SKM-1 treated with dmso at 0.1 percent for 144 hours (cell line): ENCODE measurements around the gene EFCAB6.

Experiments
- DNase-seq: peaks from one replicate; lab custom pipeline; 2025; ENCODE audit not compliant: unreplicated experiment; lab: John Stamatoyannopoulos, UW

Gene EFCAB6

DNA sequence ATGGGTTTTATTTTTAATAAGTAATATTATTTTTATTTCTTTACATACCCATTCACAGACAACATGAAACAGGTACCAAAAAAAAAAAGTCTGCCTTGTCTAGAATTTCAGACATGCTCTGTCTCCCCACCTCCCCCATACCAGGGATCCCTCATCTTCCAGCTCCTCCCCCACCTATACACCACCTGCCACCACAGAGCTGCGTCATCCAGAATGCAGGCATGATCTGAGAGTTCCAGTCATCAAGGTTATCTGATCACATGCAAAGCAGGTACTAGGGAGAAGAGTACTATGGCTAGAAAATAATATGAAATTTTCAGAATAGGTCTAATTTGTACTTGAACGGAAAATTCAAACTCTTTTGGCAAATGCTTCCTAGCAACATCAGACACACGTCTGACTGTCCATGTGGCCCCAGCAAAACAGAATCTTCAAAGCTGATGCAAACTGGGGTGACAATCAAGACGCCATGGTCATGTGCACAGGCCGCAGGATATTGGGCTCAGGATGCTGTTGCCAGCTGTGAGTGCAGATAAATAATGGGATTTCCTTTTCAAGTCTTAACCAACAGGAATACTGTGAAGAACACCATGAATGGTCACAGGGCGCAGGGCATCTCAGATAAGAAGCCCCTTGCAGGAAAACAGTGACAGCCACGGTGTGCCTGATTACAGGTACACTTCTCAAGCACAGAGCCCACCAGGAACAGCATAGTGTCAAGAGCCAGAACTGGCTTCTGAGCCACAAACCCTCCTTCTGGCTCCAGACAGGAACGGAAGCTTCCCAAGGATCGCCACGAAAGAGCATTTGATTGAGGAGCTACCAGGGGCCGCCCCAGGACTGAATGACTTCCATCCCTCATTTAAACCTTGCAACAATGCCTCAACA lies 169.5 kb downstream of the EFCAB6 start:
- DNase-seq: no peak

DNA sequence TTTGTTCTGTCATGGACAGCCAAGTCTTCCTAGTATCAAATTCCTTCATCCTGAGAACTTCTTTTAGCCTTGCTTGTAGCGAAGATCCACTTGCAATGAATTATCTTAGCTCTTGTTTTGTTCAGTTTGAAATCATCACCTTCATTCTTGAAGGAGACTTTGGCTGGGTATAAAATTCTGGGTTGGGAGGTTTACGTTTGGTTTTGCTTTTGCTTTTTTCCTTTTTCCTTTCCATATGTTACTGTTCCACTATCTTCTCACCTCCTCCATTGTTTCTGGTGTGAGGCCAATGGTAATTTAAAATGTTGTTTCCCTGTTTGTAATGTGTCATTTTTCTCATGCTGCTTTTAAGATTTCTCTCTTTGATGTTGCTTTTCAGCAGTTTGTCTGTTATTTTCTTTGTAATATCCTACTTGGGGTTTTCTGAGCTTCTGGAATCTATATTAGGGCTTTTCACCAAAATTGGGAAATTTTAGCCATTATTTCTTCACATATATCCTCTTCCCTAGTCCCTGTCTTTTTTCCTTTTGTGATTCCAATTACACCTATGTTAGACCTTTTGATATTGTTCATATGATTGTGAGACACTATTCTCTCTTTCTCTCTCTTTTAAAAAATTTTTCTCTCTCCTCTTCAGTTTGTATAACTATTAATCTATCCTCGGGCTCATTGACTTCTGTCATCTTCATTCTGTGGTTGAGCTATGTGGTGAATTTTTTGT lies 172.7 kb downstream of the EFCAB6 start:
- no peak for DNase-seq

DNA sequence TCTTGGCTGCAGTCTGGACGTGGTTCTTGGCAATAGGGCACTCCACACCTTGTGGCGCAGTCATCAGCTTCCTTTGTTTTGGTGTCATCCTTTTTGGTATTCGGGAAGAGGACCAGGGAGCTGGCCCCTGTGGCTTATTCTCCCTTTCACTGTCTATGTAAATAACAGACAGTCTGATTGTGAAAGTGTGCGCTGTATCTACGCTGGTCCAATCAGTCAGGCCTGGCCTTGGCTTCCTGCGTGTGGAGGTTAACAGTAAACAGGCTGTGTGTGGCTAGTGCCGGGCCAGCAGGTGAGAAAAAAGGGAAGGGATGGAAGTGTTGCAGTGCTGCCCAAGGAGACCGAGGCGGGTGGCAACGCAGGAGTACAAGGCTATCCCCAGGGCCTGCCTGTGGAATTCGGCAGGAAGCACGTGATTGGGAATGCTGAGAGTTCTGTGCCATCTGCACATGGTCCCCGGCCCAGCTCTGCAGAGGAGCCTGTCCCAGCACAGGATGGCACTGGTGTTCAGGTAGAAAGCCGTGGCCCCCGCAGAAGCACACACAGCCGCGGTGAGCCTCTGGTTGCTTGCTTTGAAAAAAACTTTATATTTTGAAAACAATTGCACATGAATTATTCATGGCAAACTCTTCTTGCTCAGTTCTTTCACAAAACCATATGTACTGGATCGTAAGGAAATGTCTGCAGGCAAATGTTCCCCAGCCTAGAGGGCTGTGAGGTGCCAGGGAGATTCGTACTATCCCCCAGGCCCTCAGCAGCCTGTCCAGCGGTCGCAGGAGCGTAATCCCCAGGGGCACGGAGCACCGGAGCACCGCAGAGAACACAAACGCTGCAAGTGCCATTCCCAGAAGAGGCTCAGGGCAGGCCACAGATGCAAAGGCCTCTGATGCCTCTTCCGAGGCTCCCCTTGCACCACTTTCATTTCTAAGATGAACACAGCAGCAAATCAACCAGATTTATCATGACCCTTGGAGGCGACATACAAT lies 174.5 kb downstream of the EFCAB6 start:
- no peak for DNase-seq

DNA sequence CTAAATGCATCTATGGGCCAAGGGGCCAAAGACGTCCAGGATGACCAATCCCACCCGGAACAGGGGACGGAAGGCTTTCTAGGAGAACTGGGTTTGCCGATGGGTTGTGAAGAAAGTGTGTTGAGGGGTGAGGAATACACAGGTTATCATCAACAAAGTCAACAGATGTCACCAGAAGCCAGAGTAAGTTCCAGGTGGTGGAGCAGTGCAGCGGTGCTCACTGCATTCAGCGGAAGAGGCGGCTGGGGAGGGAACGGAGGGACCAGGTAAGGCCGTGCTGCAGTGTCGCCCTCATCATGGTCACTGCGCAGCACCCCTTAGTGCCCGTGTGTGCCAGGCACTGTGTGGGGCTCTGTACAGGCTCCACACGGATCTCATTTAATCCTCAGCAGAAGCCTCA lies 176.0 kb downstream of the EFCAB6 start:
- no peak for DNase-seq

DNA sequence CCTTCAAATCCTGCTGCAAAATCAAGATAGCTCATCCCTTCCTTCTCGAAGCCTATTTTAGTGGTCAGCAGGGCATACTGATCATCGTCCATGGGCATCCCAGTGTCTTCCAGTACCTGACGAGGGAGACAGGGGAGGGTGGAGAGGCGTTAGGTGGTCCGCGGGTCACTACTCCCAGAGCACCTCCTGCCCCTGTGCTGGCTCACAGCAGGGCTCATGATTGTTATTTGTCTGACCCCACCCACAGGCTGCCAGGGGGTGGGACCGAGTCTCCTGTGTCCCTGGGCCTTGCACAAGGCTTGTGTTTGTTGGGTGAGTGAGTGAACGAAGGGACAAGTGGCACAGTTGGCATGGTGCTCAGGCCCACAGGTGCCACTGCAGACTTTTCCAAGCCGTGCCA lies 177.0 kb downstream of the EFCAB6 start:
- no peak for DNase-seq

DNA sequence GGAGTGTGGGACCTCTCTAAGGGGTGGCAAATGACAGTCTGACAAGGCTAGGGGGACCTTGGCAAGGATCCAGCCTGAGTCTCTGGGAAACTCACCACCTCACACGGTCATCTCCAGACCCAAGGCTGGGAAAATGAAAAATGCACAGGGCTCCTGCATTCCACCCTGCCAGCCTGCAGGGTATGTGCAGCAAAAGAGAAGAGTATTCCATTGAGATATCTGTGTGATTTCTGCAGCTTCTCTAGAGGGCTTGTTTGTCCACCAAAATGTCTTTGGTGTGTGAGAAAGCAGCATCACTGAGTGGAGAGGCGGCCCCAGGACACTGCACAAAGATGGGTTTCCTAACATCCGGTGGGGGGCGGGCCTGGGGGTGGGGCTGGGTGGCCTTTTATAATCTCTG lies 177.8 kb downstream of the EFCAB6 start:
- no peak for DNase-seq

DNA sequence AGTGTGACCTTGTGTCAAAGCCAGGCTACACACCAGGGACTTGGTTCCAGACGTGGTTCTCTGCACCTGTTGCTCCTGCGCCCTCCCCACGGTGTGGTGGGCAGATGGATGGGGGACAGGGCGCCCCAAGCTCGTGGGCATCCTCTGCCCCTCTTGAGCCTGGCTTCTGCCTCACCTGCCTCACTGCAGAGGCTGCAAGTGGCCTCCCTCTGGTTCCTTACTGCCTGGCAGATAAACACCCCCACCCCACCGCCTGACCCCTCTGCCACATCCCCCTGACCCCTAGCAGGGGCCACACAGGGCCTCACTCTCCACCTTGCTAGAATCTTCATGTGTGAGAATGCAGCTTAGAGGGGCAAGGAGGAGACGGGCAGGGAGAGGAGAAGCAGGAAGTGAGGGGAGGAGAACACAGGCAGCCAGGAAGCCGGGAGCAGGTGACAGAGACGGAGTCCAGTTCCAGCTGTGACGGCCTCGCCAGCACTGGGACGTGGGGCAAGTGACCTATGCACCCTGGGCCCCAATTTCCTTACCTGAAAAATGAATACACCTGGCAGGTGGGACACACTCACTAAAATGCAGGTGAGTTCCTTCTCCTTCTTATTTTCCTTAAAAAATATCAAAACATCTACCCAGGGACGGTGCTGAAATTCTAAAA lies 178.3 kb downstream of the EFCAB6 start:
- DNase-seq: no peak

DNA sequence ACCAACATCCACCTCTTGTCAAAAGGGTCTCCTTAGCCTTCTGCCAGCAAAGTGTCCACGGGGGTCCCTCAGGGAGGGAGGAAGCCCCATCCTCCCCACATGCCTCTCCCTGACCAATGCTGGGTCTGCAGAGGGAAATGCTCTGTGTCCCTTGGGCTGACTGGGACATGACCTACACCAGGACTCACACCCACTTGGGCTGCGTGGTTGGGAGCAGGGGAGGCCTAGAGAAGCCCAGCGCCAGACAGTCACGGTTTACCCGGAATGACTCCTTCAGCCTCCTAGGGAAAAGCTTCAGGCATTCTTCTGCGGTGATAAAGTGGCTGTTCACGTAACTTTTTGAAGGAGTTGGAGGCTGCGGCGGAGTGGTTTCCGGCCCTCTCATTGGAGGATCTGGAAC lies 180.3 kb downstream of the EFCAB6 start:
- no peak for DNase-seq

DNA sequence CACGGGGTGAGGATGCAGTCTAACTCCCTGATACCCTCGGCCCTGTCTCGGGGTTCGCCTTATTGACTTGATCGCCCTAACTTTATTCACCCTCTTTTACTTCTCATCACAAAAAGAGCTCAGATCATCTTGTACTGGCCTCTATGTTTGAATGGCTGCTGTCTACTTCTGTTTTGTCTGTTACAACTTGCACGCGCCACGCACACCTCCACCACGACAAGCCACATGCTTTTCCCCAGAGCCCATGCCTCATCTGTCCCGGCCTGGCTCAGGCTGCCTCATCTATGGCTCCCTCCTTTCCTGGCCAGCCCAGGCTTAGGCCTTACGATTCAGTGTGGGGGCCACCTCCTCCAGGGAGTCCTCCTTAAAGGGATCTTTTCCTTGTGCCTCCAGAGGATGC lies 180.9 kb downstream of the EFCAB6 start:
- DNase-seq: no peak

DNA sequence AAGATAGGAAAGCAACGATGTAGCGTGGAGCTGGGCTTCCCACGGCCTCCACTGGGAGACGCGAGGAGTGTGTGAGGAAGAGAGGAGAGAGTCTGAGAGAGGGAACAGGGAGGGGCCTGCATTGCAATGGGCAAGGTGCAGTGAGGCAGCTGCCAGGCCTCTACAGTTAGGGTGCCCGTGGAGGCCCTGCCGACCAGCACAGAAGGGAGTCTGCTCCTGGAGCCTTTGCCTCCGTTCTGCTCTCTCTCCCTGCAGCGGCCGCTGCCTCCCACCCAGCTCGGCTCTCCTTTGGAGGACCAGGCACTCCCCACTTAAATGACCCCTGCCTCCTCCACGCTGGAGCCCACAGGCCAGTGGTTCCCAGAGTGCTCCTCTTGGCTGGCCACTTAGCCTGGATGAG lies 181.7 kb downstream of the EFCAB6 start:
- no peak for DNase-seq

DNA sequence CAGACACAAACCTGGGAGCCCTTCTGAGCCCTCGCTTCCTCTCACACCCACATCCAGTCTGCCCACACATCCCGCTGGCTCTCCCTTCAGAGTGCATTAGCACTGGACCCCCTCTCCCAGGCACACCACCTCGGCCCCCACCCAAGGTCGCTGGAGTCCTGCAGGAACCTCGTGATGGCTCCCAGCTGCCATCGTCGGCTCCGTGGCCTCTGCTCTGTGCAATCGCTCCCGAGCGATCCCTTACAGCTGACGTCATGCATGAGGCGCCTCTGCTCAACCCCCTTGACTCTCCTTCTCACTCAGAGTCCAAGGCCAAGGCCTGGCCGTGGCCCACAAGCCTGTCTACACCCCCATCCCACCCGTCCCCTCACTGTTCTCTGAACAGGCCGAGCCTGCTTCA lies 183.9 kb downstream of the EFCAB6 start:
- no peak for DNase-seq

DNA sequence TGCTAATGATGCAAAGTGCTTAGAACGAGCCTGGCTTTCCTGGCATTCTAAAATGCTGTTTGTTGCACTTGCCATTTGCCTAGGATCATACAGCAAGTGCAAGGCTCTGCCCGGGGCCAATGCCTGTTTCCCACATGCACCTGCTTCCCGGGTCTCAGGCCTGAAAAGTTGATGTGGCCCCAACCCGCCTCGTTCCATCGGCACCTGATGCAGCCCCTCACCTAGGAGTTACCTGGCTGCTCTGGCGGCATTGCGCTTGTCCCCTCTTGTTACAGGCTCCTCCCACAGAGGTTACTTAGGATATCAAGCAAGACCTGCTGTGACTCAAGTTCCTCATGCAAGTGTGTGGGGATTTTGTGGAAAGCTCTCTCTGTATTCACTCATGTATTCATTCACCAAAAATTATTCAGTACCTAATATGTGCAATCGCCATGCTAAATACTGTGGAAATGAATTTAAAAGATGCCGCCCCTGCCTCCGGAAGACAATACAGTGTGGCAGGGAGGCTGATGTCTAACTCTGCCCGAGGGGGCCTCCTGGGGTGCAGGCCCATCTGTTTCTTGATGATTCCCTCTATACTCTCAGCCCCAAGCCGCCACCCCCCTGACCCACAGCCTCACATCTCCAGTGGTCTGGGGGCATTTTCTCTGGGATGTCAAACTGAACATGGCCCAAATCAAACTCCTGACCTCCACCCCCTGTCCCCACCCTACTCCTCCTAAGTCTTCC lies 184.5 kb downstream of the EFCAB6 start:
- DNase-seq: no peak

DNA sequence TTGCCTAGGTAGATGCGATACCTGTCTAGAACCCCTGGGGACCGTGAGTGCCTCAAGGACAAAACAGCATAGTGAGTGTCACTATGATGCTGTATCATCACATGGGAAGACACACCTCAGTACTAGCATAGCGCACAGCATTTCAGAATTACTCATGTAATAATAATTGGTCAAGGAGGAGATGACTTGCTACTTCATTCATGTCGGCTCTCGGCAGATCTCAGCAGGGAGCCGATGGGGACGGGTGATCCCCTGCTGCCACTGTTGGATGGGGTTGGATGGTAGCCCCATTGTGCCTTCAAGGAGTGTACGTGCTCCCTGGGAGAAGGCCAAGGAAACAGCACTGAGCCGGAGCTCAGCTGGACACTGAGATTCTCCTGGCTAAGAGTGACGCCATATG lies 186.9 kb downstream of the EFCAB6 start:
- DNase-seq: no peak

DNA sequence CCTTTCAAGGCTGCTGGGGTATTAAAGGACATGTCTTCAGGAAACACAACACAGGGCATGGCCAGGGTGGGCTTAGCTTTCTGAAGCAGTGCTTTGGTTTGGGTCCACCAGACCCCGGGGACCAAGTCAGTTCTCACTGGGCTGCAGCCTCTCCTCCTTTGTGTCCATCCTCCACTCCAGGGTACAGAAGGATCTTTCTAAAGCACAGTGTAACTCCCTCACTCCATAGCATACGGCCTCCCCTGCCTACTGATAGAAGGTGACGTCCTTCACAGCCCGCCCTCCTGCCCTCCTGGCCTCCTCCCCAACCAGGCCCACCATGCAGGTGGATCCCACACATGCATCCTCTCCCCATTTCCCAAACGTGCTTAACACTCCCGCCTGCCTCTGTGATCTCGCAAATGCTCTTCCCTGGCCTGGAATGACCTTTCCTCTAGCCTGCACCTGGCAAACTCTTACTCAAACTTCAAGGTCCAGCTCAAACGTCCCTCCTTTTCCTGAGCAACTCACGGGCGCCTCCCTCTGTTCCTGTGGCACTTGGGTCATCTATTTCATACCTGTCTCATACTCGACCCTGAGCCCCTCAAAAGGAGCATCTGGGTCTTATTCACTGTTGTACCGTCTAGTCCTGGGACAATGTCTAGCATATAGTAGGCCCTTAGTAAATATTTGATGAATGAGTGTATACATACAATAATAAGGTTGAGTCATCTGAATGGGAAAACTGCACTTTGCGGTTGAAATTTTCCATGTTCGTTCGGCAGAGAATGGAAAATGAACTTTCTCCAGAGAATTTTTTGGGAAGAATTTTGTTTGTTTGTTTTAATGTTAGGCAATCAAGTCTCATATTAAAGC lies 187.7 kb downstream of the EFCAB6 start:
- no peak for DNase-seq

DNA sequence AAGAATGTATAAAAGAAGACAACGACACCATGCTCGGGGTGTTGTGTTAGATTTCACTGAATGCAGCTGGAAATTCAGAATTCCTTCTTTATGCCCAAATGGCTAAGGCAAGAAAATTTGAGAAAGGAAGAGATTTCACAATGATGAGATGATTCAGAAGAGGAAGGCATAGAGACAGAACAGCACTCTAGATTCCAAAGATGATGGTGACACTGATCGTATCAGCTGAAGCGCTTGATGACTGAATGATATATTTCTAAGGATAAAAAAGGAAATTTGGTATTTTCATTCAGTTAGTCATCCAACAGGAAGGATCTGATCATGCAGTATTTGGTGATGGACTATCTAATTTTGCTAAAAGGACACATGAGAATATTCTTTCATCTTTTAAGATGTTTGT lies 189.2 kb downstream of the EFCAB6 start:
- DNase-seq: no peak

DNA sequence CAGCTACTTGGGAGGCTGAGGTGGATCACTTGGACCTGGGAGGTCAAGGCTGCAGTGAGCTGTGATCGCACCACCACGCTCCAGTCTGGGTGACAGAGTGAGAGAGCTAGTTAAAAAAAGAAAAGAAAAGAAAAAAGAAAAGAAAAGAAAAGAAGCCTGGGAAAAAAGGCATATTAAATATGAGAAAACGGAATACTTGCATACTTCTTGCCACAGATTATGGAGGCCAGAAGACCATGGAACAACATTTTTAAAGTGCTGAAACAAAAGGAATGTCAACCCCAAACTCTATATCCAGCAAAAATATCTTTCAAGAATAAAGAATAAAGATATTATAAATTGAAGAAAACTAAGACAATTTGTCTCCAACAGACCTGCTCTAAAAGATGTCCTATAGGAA lies 191.9 kb downstream of the EFCAB6 start:
- DNase-seq: no peak

DNA sequence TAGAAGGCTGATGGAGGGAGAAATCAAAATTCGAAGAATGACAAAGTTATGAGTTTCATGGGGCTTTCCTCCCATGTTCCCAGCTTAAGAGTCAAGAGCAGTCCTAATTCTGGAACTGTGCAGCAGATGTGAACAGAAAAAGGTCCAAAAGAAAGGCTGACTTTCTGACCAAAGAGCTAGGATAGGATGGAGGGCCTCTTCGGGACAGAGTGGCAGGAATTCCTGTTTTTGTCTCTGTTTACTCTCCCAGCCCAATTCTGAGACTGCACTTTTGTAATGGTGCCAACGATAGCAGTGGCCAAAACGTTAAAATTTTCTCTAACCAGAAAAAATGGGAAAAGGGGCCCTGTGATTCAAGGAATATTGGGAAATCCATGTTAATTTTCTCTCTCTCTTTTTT lies 193.6 kb downstream of the EFCAB6 start:
- no peak for DNase-seq

DNA sequence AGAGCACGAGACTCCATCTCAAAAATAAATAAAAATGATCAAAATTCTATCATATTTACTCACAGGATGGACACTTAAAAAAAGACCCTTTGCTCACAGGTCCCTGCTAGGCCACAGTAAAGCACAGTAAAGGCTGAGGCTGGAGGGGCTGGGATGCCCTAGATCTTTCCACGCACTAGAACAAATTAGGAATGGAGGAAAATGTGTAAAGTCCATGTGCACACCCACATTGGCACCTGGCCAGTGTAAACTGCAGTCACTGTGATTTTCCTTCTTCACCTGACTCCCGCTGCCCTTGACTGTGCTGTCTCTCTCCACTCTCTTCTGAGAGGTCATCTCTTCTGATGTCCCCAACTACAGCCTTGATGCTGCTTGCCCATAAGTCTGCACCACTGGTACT lies 195.5 kb downstream of the EFCAB6 start:
- DNase-seq: no peak

DNA sequence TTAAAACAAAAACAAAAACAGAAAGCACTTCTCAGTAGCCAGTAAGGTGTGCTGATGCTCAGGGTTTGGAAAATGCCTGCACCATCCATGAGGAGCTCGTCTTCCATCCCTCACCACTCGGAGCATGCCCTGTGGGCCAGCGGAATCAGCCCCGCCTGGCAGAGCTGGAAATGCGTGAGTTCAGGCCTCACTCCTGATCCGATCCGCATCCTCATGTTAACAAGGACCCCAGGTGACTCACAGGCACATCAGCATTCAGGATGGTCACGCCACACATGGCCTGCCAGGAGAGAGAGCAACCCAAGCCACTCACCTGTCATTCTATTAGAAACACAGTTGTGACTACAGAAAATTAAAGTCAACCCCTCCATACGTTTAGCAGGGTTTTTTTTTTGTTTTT lies 211.8 kb downstream of the EFCAB6 start:
- DNase-seq: no peak
